NCI-H82 treated with DMSO at 0.1 percent for 48 hours (cell line): ENCODE data around the gene NRSN1.
"Not testable (repeated sequence)": the region's sequence is repeated elsewhere in the genome, so short reads cannot be mapped to it uniquely, and the experiment has no call there.

Experiments
- DNase-seq: peaks from one replicate; lab custom pipeline; 2025; ENCODE audit not compliant: unreplicated experiment; lab: John Stamatoyannopoulos, UW

The NRSN1 gene

DNA sequence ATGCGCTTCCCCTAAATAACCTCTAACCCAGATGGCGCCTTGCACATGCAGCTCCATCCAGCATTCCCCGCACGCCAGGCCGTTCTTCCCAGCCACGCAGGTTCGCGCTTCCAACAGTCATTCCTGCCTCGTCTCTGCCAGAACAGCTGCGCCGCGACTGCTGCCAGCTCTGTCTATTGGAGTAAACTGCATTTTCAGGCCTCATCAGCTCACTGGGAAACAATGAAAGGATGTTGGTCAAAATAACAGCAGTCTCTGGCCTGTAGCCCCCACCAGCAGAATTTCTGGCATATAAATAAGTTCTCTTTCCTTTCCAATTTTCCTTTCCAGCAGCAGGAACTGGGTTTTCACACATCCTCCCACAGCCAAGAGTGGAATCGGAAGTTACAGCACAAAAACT is 14.6 kb downstream of the NRSN1 start:
- DNase-seq, result no peak

DNA sequence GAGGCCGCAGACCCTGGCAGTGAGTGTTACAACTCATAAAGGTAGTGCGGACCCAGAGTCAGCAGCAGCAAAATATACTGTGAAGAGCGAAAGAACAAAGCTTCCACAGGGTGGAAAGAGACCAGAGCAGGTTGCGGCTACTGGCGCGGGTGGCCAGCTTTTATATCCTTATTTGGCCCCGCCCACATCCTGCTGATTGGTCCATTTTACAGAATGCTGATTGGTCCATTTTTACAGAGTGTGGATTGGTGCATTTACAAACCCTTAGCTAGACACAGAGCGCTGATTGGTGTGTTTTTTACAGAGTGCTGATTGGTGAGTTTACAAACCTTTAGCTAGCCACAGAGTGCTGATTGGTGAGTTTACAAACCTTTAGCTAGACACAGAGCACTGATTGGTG is 16.7 kb downstream of the NRSN1 start:
- not testable (repeated sequence) for DNase-seq

DNA sequence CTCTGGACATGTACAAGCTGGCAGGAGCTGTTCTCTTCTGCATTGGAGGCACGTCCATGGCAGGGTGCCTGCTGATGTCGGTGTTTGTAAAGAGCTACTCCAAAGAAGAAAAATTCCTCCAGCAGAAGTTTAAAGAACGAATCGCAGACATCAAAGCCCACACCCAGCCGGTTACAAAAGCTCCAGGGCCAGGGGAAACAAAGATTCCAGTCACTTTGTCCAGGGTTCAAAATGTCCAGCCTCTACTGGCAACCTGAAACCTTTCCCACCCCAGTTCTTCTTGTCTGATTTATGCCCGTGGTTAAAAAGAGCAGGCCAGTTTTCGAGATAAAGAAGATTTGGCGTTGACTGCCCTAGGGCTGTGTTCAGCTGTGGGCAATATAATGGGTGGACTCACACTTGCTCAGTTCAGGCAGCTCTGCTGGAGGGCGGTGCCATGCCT is 19.7 kb downstream of the NRSN1 start:
- DNase-seq, result no peak

DNA sequence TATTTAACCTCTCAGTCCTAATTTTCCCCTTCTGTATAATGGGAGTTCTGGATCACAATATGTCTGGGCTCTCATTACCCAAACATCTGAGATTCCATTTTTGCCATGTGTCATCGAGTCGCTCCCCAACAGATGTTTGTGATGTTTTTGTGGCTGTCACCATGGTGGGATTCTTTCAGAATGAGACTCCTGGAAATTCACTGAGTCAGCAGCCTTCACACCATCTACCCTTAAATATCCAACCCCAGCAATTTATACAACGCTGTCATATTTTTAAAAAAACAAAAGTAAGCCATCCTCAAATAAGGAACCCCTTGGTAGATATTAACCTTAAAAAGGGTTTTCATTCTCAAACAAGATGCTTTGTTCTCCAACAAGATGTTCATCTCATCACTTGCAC is 20.9 kb downstream of the NRSN1 start:
- DNase-seq, result no peak

DNA sequence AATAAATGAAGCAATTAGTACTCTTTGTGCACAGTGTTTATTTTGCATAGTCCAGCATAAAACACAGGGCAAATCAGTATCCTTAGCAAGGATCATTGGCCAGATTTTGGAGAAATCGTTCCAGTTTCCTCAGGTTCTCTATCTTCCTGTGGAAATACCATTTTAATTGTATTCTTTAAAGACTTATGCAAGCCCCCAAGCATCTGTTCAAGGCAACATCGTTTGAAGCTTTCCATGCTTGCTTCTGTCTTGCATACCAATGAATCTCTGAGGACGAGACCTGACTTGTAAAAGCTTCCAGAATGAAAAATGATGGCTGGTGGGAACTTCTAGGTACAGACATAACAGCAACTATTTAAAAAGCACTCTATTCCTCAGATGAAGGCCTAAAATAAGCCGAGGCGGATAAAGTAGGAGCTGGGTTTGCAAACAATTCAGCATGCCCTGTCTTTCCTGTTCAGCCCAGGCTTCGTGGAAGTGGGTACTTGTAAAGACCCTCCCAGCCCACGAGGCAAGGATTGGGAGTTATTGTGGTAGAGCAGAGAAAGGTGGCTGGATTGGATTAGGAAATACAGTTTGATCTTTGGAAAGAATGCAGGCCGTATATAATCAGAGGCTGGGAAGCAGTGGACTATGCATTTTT is 21.6 kb downstream of the NRSN1 start:
- DNase-seq, result no peak

DNA sequence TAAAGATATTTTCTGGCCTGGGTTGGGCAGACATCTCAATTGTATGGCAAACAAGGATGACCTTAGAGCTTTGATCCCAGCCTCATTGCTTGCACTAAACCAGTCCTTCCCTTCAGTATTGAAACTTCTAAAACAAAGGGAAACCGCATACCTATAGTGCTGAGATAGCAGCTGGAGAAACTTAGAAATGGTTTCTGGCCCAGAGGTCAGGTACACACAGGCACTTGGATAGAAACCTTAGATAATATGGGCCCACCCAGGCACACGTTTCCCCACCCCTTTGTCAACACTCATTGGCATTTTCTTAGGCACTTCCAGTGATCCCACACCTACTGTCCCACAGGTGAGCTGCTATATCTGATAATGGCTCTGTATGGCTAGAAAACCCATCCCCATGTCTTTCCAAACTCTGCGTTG is 22.1 kb downstream of the NRSN1 start:
- DNase-seq, result no peak

DNA sequence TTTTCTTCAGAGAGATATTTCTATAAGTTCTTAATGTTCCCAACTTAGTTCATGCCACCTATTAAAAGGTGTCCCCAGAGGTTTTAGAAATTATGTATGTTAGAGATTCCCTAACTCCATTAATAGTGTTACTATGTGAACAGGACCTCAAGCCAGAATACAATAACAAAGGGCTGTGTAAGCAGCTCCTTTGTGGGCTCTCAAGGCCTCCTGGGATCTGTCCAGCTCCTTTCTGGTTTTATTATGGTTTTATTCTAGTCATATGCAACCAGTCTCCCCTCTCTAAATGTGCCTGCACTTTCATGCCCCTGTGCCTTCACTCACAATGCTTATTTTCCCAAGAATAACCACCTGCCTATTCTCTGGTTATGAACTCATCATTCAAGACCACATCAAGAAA is 22.7 kb downstream of the NRSN1 start:
- no peak for DNase-seq

DNA sequence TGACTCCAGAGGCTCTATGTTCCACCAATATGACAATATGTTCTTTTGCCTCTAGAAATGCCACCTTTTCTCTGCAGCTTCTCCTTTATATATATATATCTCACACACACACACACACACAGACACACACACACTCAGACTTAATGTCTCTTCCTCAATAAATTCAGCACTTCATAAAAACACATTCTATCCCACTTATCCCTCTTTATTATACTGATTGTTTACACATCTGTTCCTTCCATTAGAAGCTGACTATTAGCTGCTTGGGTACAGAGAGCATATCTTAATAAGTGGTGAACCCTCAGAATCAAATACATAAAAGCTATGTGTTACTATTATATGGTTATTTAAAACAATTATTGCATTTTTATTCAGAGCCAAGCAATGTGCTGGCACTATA is 23.3 kb downstream of the NRSN1 start:
- DNase-seq, result no peak

DNA sequence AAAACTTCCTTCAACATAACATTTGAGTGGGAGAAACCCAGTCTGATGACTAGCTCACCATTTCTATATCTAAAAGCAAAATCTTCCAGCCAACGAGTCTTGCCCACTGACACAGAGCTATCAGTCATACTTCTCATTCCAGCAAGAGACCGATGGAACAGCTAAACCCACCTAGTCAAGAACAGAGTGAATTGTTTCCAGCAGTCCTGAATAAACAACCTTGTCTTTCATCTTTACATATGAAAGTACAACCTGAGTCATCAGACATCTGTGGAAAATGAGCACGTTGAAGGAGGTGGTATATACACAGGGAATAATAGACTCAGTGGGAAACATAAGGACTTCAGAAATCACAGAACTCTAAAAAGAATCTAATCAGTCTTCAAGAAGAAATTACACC is 23.8 kb downstream of the NRSN1 start:
- no peak for DNase-seq

DNA sequence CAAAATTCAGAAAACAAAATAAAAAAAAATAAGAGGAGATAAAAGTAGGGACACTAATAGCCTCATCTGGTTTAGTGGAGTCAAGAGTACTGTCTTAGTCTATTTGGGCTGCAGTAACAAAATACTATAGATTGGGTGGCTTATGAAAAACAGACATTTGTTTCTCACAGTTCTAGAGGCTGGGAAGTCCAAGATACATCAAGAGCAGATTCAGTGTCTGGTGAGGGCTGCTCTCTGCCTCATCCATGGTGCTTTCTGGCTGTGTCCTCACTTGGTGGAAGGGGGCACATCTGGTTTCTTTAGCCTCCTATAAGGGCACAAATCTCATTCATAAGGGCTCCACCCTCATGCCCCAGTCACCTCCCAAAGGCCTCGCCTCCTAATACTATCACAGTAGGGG is 26.0 kb downstream of the NRSN1 start:
- DNase-seq, result no peak

DNA sequence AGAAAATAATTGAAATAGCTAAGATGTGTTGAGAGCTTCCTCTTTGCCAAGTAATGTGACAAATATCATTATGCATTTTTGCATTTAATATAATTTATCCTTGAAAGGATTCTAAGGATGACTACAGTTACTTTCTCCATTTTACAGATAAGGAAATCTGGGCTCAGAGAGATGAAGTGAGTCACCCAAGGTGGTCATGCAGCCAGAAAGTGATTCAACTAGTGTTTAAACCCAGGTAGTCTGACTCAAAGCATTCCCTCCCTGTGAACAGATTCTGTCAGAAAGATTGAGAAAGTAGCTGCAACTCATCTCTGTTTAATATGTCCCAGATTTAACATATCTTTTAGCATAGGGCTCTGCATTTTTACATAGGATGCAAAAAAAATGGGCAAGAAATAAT is 28.1 kb downstream of the NRSN1 start:
- DNase-seq, result no peak

DNA sequence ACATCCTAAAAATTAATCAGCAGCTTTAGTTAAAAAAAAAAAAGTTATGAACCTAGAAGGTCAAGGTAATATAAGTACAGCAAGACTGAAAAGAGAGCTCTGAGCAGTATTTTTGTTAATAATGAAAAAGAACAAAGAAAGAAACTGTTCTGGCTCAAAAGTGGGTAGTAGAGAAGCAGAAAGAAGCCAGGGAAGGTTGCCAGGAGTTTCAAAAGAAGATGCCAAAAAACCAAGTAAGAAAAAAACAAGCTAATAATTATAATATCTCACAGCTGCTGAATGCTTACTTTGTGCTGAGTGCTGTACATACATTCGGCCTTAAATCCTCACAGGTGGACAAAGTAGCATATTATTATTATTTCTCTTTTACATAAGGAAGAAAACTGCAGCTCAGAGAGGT is 31.9 kb downstream of the NRSN1 start:
- DNase-seq, result no peak

DNA sequence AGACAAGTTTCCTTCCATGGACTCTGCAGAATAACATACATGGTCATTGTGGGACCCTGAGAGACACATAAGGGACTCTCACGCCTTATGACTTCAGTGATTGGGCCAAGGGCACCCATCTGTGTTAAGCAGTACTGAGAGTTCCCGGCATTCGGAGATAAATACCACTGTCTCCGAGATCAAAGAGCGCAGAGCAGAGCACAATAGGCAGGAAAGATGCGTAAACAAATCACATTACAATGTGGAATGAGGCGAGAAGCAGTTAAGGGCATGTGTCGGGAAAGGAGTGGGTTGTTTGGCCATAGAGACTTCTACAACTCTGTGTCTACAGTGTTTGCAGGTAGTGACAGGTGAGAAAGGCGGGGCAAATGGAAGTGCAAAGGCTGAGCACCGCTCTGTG is 57.6 kb downstream of the NRSN1 start:
- no peak for DNase-seq

DNA sequence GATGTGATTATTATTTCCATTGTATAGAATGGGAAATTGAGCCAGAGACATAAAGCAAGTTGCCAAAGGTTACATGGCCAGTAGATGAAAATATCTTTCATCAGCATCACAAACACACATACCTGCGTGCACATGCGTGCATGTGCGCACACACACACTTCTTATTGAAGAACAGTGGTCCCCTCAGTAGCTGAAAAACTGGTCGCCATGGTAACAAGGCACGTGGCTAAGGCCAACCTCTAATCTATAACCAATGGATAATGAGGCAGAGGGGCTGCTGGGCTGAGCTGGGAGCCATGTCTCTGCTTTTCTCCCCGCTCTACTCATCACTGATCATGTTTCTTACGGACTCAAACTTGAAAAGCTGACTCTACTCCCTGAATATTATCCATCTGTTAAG is 60.3 kb downstream of the NRSN1 start:
- DNase-seq, result no peak

DNA sequence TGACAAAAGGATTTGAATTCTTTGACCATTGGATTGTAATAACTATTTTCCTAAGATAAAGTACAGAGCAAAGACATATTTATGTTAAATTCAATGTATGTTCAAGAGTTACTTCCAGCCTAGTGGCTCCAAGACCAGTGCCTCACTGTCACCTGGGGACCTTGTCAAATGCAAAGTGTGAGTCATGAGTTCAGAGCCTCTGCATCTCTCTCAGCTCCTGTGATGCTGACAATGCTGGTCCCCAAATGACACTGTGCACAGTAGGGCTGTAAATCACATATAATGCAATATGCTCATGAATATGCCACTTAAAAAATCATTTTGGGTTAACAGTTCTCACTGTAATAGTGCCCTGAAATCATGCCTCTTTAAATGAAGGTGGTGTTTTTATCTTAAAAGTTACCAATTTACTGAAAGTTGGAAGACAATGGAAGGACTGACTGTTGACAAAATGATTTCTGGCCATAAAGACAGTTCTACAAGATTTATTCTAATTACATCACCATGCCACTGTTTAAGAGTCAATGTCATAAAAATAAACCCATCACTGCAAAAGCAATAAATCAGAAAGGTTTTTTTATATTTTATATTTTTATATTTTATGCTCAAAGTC is 62.1 kb downstream of the NRSN1 start:
- no peak for DNase-seq

DNA sequence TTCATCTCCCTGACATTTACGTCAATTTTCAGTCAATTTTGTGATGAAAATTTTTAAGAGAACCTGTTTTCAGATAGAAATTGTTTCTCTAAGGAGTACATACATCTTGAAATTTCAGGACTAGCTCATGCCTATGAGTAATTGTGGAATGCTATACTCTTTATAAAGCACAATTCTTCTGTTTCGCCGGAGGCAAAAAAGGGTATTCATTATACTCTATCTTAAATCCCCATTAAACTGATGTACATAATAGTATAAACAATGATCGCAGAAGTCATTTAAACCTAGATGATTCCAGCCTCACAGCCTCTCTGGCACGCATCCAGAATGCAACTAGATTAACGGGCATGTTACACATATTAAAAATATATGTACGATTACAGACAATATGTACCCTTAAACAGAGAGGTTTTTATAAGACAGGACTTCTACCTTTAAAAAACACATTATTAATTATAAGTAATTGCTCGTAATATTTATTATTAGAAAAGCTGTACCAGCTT is 62.6 kb downstream of the NRSN1 start:
- DNase-seq, result no peak

DNA sequence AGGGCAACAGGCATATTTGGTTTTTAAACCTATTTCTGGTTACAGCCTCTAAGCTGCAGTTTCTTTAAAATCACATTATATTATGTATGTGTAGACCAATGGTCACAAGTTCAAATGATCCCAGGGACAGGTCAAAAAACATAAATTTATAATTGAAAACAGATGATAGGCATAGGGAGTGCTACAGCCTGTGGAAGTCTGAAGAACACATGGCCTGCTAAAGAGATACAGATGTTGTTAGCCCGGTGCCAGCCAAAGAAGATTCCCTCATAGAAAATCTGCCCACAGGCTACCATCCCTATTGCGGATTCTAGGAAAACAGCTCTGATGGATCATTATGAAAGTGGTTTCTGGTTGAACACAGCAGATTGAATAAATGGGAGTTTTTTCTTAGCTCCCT is 65.3 kb downstream of the NRSN1 start:
- DNase-seq, result no peak

DNA sequence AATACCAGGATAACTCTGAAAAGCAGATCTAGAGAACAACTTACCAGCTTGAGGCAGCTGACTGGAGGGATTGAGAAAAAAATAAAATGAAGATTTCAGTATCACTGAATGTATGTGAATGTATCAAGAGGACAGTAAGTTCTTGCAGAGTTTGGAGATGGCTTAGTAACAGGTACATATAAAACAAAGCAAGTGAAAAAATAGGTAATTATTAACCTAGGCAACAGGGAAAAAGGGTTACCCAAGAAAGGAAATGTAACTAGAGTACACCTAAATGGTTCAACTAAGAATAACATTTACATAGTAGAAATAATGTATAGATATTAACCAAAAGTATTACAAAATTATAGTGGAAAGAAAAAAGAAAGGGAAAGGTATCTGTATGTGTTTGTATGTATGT is 67.3 kb downstream of the NRSN1 start:
- DNase-seq, result no peak

DNA sequence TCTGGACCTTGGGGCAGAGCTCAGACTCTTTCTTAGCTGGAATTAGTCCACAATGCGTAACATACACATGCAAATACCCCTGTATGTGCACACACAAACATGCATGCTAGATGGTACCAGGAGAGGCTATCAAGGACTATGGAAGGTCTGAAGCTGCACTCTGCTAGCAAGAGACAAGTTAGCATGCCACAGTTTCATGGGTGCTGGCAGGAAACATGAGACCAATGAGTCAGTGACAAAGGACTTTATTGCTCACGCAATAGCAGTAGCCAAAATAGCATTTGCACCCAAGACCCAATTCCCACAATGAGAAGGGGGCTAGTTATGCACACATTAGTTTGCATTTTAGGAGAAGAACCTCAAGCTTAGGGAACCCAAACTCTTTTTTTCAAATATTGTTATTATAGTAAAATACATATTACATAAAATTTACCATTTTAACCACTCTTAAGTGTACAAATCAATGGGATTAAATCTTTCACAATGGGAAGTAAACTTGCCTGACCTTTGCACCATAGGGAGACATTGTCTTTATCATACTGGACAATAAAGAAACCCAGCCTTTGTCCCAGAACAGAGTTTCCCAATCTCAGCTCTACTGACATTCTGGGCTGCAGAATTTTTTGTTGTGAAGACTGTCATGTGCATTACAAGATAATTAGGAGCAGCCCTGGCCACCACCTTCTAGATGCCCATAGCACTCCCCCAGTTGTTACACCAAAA is 69.1 kb downstream of the NRSN1 start:
- DNase-seq, result no peak

DNA sequence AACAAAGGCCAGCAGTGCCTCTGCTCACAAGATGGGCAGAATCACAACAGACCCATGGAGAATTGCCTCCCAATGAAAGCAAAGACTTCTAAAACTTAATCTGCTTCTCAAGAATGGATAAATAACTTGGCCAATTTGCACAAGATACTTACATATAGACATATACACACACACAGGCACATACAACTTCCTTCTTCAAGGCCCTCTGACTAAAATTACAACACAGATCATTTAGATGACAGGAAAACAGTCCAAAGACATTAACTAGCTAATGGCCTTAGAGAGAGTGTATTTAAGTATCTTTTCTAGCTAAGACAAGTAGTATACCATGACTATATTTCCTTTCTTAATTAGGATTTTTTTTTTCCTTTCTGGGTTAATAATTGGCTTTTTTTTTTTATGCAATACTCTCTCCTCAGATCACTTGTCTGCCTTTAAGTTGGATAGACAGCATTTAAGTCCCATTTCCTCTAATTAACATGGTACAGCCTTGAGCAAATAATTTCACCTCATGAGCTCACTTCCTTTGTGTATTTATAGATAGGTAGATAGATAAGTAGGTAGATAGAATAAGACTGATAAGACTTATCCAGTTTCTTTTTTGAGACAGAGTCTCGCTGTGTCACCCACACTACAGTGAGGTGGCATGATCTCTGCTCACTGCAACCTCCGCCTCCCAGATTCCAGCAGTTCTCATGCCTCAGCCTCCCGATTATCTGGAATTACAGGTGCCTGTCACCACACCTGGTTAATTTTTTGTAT is 70.0 kb downstream of the NRSN1 start:
- DNase-seq, result no peak
